ENCODE results near the gene AIPL1. TPM values are rescaled to one million over a fixed set of nuclear protein-coding genes. Genes with fewer than 3 reads are reported as not detected.

AIPL1 gene
- total RNA-seq, 1 donor from 2014 or later, result 0.76 TPM

GRCh38 chr17:6479622-6480302 is 44.8 kb upstream of the AIPL1 start:
- no peaks in the 10 kb centered on the region for H3K36me3 Mint-ChIP-seq (ENCODE audit: unreplicated experiment)
- no peak for TF ChIP-seq CTCF (IDR thresholded peaks at IDR 0.05; ENCODE audit: partially characterized antibody, unreplicated experiment)
- no peak overlapping the region for H3K27ac Mint-ChIP-seq (ENCODE audit: unreplicated experiment)
- H3K4me3 Mint-ChIP-seq (ENCODE audit: unreplicated experiment), result no peak overlapping the region
- peaks cover 10% of the 10 kb centered on the region for H3K4me1 Mint-ChIP-seq (ENCODE audit: low read depth, unreplicated experiment)
- DNase-seq, result no peak
- H3K27me3 Mint-ChIP-seq (ENCODE audit: unreplicated experiment), result peaks cover 5% of the 10 kb centered on the region
- H3K9me3 Mint-ChIP-seq (ENCODE audit: unreplicated experiment), result peaks cover 3% of the 10 kb centered on the region

DNA sequence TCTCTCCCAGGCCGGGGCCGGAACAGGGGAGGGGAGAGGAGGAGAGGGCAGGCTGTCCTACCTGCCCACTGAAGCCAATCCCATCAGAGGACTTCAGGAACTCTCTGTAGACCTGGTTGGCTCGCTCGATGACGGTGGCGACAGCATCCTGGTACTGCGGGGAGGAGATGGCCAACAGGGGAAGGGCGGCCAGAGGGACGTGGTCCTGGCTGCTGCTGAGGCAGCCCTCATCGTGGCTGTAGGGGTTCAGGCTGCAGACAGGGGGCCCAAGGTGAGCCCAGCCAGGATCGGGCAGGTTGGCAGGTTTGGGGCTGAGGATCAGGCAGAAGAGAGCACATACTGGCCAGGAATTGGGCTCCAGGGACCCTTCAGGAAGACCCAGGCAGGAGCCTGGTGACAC is 43.6 kb upstream of the AIPL1 start:
- H3K4me3 Mint-ChIP-seq (ENCODE audit: unreplicated experiment), result no peak overlapping the region
- DNase-seq, result no peak
- H3K4me1 Mint-ChIP-seq (ENCODE audit: low read depth, unreplicated experiment), result peaks cover 10% of the 10 kb centered on the region
- H3K27me3 Mint-ChIP-seq (ENCODE audit: unreplicated experiment), result peaks cover 5% of the 10 kb centered on the region
- H3K36me3 Mint-ChIP-seq (ENCODE audit: unreplicated experiment), result no peaks in the 10 kb centered on the region
- no peak overlapping the region for H3K27ac Mint-ChIP-seq (ENCODE audit: unreplicated experiment)
- peaks cover 3% of the 10 kb centered on the region for H3K9me3 Mint-ChIP-seq (ENCODE audit: unreplicated experiment)
- TF ChIP-seq CTCF (IDR thresholded peaks at IDR 0.05; ENCODE audit: partially characterized antibody, unreplicated experiment), result no peak

DNA sequence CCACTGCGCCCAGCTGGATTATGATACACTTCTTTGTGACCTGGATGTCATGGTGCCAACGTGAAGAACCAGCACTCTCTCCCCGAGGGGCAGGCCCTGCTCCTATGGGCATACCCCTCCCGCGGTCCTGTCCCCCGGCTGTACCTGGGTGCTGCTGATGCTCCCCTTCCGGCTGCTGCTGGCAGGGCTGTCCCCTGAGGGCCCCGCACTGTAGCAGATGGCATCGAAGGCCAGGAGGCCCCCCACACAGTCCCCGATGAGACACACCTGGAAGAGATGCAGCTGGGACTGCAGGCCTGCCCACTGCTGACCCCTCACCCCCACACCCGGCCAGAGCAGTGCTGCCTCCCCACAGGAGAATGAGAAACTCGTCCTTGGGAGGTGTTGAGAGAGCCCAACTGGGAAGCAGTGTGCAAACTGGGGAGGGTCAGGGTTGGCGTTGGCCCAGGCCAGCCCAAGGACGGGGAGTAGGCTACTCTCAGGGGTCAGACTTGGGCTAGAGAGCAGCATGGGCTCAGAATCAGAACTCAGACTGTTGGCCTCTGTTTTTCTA is 43.0 kb upstream of the AIPL1 start:
- H3K27ac Mint-ChIP-seq (ENCODE audit: unreplicated experiment), result no peak overlapping the region
- no peak overlapping the region for H3K4me3 Mint-ChIP-seq (ENCODE audit: unreplicated experiment)
- H3K27me3 Mint-ChIP-seq (ENCODE audit: unreplicated experiment), result peaks cover 8% of the 10 kb centered on the region
- DNase-seq, result no peak
- no peak for TF ChIP-seq CTCF (IDR thresholded peaks at IDR 0.05; ENCODE audit: partially characterized antibody, unreplicated experiment)
- H3K4me1 Mint-ChIP-seq (ENCODE audit: low read depth, unreplicated experiment), result peaks cover 12% of the 10 kb centered on the region
- peaks cover 1% of the 10 kb centered on the region for H3K9me3 Mint-ChIP-seq (ENCODE audit: unreplicated experiment)
- no peaks in the 10 kb centered on the region for H3K36me3 Mint-ChIP-seq (ENCODE audit: unreplicated experiment)

DNA sequence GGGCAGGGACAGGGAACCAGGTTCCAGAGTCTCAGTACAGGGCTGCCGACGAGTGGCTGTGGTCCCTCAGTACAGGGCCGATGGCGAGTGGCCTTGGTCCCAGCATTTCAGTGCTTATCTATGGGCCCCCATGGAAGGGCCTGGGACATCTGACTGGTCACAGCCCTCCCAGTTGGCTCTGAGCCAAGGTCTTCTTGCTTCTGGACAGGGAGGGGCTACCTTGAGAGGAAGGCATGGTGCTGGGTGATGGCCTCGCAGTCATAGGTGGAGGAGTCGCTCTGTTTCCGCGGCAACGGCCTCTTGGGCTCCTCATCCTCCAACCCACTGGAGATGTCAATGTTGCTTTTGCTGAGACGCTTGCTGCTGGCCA is 41.9 kb upstream of the AIPL1 start:
- H3K4me1 Mint-ChIP-seq (ENCODE audit: low read depth, unreplicated experiment), result peaks cover 15% of the 10 kb centered on the region
- DNase-seq, result no peak
- no peak for TF ChIP-seq CTCF (IDR thresholded peaks at IDR 0.05; ENCODE audit: partially characterized antibody, unreplicated experiment)
- peaks cover 8% of the 10 kb centered on the region for H3K27me3 Mint-ChIP-seq (ENCODE audit: unreplicated experiment)
- no peak overlapping the region for H3K27ac Mint-ChIP-seq (ENCODE audit: unreplicated experiment)
- no peak overlapping the region for H3K4me3 Mint-ChIP-seq (ENCODE audit: unreplicated experiment)
- no peaks in the 10 kb centered on the region for H3K36me3 Mint-ChIP-seq (ENCODE audit: unreplicated experiment)
- H3K9me3 Mint-ChIP-seq (ENCODE audit: unreplicated experiment), result peaks cover 2% of the 10 kb centered on the region

GRCh38 chr17:6476076-6476809 is 41.3 kb upstream of the AIPL1 start:
- TF ChIP-seq CTCF (IDR thresholded peaks at IDR 0.05; ENCODE audit: partially characterized antibody, unreplicated experiment), result no peak
- H3K4me1 Mint-ChIP-seq (ENCODE audit: low read depth, unreplicated experiment), result peaks cover 15% of the 10 kb centered on the region
- no peak overlapping the region for H3K27ac Mint-ChIP-seq (ENCODE audit: unreplicated experiment)
- no peak for DNase-seq
- H3K36me3 Mint-ChIP-seq (ENCODE audit: unreplicated experiment), result no peaks in the 10 kb centered on the region
- H3K27me3 Mint-ChIP-seq (ENCODE audit: unreplicated experiment), result peaks cover 6% of the 10 kb centered on the region
- no peak overlapping the region for H3K4me3 Mint-ChIP-seq (ENCODE audit: unreplicated experiment)
- peaks cover 2% of the 10 kb centered on the region for H3K9me3 Mint-ChIP-seq (ENCODE audit: unreplicated experiment)
